ENCODE results near the gene NR1H4. TPM values are rescaled to one million over a fixed set of nuclear protein-coding genes. Genes with fewer than 3 reads are reported as not detected.
"Not testable (repeated sequence)": the region's sequence is repeated elsewhere in the genome, so short reads cannot be mapped to it uniquely, and the experiment has no call there.

NR1H4 gene
- total RNA-seq, 1 experiment from 2014 or later: not detected

DNA sequence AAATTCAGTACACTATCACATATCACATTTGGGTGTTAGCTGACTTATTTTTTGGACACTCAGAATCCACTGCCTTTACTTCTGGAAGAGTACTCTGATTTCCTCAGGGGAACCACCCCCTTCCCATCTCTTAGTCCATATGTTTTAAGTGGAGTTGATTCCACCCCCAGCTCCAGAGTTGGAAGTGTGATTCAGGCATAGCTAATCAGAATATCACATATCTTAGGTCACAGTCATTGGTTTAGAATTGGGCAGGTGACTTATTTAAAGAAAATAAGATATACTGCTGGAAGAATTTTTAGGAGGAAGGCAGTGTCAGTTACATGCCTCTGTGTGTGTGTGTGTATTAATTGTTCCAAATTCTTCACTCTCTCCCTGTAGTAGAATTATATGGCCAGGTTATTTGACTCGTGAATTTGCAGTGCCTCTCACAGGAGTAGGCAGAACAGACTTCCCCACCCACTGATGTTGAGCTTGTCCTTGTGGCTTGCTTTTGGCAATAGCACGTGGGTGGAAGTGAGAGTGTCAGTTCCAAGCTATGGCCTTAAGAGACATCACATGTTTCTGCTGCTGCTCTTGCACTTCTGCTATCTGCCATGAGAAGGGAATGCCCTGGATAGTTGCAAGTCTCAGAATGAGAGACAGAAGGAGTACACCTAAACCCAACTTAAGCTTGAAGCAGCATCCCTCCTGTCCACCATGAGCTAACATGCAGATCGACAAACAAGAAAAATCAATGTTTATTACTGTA lies 93.4 kb downstream of the NR1H4 start:
- no peak for DNase-seq (ENCODE audit: low read depth)

DNA sequence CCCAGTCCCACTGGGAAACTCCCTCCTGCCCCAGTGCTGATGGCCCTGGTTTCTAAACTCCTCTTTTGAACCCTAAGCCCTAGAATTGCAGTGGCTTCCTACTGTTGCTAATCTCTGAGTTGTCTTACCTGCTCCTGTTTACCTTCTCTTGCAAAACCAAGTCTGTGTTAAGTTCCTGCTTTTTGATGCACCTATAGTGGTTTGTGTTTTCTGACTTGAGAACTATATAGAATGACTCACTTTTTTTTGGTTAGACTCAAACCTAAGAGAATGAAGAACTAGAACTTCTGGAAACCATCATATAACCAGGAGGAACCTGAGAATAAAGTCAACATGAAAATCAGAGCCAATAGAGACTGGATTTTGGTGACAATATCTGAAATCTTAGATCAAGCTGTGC lies 94.3 kb downstream of the NR1H4 start:
- DNase-seq (ENCODE audit: low read depth): no peak

DNA sequence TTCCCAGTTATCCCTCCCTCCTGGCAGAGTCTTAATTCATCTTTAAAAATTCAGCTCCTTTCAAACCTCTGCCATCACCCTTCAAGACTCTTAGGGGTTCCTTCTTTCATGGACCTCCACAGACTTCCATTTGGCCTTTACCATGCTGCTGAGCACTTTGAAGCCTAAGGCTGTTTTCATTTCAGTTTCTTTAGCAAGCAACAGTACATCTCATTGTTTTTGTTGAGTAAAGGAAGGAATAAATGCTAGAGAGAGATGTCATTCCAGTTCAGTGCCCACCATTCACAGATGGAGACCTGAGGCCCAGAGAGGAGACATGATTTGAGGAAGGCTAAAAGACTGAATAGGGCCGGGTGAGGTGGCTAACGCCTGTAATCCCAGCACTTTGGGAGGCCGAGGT lies 98.5 kb downstream of the NR1H4 start:
- no peak for DNase-seq (ENCODE audit: low read depth)

DNA sequence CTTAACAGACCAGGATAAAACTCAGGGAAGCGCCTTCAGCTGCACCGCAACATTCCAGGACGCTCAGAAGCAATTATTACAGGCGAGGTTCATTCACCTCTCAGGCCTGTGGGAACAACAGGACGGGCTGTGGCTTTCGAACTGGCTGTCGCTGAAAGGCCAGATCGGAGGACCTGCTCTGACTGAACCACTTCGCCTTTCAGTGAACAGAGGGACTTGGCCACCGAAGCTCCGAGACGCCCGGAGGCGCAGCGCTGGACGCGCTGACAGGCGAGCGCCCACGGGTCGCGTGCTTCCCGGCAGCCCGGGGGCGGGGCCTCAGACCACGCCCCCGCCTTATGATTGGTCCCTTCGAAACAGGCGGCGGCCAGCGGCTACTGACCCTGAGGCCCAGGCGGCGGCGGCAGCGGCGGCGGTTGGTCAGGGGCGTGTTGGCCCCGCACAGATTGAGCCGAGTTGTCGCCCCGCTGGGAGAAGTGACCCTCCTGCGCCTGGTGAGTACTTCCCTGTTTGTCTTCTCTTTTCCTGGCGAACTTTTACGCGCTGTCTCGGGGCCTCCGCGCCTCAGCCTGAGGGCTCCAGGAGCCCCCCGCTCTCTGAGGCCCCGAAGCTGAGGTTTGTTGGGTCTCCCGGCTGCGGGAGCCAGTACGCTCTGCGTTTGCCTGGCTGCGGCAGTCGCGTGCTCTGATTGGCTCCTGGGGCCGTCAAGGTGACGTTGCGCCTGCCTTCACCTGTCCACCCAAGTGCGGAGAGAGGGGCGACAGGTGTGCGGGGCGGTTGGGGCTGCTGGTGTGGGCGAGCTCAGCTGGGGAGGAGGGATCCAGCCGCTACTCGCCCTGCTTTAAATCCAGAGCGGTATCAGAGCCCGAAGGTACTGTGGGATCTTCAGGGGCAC lies 99.9 kb downstream of the NR1H4 start, which contains the start of gene GAS2L3:
GAS2L3 (plus strand) TSS at position 393 of the 895 bp plus-strand sequence. CDS start 21,221 bp downstream, outside the sequence.
- no peak for DNase-seq (ENCODE audit: low read depth)

DNA sequence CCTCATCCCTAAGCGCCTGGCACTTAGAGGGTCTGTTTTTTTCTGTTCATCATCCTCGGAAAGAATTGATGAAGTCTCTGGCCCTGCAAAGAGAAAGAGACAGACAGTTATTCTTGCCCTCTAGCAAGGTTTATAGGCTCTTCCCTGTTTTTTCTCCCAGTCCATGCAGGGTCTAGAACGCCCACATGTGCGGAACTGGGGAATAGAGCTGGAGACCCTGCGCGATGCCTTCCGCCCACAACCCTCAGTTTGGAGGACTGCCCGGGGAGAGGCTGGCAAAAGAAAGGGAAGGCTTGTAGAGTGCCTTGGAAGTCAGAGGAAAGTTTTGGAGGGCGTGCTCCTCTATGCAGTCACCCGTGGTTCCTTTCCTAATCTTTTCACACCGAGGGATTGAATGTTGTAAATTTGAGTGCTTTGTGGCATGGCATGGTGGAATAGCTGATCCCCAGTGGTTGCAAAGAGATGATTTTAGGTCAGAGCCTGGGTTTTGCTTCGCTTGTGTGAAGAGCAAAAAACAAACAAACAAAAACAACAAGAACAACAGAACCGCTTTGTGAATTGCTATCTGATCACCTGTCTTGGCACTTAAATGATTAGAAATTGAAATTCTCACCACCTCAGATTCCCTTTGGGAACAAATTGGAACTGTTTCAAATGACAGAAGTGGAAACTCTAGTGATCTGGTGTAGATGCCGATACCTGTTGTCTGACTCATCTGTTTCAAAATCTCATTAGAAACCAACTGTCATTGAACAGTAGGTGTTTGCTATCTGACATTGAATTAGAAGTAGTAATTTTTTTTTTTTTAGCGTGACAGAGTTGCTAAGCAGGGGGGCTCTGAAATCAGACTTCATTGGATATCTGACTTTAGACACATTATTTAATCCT lies 100.8 kb downstream of the NR1H4 start:
- no peak for DNase-seq (ENCODE audit: low read depth)

DNA sequence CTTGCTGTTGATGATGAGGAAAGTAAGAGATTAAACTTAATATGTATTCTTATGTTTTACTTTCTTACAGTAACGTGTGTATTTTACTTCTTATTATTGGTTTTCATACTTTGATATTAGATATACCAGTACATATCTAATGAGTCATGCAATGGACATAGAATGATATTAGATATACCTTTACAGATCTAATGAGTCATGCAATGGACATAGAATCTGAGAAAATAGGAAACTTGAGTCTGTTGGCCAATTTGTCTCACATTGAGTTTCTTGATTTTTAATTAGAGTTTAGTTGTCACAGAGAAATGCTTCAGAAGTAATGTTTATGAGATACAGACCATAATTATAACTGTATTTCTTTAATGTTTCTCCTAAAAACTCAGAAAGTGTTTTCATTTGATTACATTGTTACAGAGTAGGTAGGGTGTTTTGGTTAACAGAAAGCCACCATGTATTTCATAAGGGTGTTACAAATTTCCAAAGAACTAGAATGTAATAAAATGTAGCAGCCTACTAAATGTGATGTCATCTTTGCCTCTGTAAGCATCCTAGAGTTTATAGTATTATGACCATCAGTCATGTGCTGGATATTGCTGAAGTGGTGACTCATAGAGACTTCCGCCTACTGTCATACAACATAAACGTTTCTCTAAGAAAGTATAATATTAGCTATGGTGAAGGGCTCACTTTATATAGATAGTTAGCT lies 102.8 kb downstream of the NR1H4 start:
- DNase-seq (ENCODE audit: low read depth): peak; percentile 64

DNA sequence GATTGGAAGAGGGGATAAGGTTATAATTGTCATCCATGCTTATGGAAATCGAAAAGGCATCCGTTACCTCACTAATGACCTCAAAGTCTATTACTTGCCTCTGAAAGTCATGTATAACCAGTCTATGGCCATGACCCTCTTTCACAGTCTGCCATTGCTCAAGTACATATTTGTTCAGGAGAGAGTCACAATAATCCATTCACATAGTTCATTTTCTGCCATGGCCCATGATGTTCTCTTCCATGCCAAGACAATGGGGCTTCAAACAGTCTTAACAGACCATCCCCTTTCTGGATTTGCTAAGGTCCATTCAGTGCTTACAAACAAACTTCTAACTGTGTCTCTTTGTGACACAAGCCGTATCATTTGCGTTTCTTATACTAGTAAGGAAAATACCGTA lies 105.3 kb downstream of the NR1H4 start:
- no peak for DNase-seq (ENCODE audit: low read depth)

DNA sequence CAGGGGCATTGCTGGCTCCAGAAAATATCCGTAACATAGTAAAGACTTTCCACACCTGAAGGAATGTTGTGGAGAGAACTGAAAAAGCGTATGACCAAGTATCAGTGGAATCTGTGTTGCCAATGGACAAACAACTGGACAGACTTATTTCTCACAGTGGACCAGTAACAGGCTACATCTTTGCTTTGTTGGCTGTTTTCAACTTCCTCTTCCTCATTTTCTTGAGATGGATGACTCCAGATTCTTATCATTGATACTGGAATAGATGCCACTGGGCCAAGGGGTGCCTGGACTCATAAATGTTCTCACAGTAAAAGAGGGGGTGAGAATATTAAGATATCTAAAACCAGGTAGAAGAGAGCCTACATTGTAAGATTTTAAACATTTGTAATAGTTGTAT lies 106.2 kb downstream of the NR1H4 start:
- no peak for DNase-seq (ENCODE audit: low read depth)

DNA sequence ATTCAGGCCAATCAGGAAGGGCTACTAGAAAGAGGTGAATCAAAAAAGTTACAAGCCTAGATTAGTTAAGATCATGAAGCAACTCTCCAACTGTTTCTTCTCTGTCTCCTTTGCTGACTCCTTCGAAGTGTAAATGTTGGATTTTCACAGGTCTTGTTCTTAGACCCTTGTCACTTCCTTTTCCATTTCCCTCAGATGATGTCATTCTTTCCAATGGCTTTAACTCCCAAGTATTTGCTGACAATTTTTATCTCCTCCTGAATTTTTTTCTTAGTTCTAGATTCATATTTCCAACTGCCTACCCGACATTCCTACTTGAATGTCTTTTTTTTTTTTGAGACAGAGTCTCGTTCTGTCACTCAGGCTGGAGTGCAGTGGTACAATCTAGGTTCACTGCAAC lies 110.6 kb downstream of the NR1H4 start:
- DNase-seq (ENCODE audit: low read depth): no peak

DNA sequence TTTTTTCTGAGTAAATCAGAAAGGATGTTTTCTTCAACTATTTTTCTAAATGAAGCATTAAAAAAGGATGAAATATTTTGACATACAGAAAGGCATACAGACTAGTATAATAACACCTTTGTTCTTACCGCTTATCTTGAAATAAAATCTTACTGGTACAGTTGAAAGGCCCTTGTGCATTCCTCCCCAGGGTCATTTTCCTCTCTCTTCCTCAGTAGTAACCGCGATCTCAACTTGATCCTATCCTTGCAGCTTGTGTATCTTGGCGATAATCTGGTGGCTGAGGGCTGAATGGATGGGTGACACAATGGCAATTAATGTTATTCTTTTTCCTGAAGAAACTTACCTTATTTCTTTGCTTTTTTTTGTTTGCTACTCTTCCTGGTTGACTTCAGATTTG lies 118.3 kb downstream of the NR1H4 start:
- no peak for DNase-seq (ENCODE audit: low read depth)

DNA sequence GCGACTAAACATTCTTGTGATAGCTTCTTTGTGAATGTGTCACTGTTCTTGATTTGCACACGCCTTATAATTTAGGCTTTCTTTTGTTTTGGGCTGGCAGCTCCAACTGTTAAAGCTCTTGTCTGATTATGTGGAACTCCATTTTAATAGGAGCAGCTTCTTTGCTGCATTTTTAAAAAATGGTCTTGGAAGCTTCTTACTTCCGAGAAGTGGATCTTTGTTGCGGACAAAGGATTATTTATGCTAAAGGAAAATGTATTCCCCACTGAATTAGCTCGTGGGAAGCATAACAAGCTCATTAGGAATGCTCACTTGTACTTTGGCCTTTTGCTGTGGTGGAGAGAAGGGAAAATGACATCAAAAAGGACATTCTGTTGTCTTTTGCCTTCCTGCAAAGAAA lies 119.8 kb downstream of the NR1H4 start:
- DNase-seq (ENCODE audit: low read depth): no peak

DNA sequence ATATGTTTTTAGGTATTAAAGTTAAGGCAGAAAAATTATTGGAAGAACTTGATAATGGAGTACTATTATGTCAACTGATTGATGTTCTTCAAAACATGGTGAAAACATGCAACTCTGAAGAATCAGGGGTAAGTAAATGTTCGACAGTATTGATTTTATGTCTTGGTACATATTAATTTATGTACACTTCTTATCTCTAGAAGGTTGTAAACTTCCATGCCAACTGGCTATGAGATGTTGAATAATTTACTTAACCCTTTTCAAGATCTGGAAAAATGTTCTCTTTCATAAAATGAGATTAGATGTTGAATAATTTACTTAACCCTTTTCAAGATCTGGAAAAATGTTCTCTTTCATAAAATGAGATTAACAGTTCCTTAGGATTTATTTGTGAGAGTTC lies 128.0 kb downstream of the NR1H4 start:
- no peak for DNase-seq (ENCODE audit: low read depth)

DNA sequence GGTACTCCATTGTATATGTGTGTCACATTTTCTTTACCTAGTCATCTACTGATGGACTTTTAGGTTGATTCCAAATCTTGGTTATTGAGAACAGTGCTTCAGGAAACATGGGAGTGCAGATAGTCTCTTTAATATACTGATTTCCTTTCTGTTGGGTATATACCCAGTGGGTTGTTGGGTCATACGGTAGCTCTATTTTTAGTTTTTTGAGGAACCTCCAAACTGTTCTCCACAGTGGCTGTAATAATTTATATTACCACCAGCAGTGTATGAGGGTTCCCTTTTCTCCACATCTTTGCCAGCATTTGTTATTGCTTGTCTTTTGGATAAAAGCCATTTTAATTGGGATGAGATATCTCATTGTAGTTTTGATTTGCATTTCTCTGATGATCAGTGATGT lies 129.3 kb downstream of the NR1H4 start:
- not testable (repeated sequence) for DNase-seq (ENCODE audit: low read depth)

DNA sequence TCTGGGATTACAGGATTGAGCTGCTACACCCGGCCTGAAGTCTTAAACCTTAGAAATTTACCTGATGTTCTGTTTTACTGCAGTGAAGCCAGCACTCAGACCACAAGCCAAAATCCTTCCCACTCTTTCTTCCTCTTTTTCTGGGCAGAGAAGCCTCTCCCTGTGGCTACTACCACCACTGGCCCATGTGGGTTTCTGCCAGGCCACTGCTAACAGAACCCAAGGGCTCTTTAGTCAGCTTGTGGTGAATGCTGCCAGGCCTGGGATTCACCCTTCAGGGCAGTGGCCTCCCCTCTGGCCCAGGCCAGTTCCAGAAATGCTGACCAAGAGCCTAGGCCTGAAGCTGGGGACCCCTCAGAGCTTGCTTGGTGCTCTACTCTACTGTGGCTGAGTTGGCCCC lies 135.1 kb downstream of the NR1H4 start:
- DNase-seq (ENCODE audit: low read depth): no peak

DNA sequence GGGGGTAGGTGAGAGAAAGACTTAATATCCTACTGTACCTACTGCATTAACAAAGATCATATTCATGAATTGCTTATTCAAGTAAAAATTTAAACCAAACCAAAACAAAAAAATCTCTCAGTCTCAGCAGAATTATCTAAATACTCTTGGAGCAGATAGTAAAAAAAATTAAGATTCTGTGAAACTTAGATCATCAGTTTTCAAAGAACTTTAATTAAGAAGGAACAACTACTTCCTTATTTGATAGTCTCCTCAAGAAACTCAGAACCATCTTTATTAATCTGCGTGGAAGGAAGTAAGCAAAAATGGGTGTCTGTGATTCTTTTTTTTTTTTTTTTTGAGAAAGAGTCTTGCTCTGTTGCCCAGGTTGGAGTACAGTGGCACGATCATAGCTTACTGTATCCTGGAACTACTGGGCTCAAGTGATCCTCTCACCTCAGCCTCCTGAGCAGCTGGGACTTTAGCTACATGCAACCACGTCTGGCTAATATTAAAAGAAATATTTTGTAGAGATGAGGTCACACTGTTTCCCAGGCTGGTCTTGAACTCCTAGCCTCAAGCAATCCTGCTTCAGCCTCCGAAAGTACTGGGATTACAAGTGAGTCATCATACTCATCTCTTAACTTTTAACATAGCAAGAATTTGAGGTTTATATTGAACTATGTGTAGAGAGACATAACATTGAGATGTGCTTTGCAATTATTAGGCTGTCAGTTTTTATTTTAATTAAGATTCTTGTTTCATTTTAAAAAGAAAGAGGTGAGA lies 137.2 kb downstream of the NR1H4 start:
- DNase-seq (ENCODE audit: low read depth): no peak

DNA sequence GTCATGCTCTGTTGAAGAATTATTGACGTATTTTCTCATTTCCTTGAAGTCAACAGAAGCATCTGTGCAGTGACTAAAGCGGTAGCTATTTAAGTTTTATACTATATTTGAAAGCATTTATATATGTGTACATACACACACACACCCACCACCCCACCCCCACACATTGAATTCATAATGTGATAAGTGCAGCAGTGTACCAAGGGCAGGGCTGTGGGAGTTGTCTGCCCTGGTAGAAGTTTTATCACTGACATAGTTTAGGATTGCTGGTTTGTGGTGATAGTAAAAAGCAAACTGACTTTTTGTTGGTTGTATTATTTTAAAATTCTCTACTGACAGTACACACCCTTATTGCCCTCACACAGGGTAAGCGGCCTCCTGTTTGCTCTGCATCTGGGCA lies 138.9 kb downstream of the NR1H4 start:
- no peak for DNase-seq (ENCODE audit: low read depth)
